GM13976 (cell line): ENCODE measurements around the gene GSTM3.
"Not testable (repeated sequence)": the region's sequence is repeated elsewhere in the genome, so short reads cannot be mapped to it uniquely, and the experiment has no call there.

Source experiments
- DNase-seq: peaks from one replicate; pipeline ENCODE4 v3.0.0; 2012; ENCODE audit warnings: low spot score
- in situ Hi-C: fragments of 300-500 bp; cut with MboI; formaldehyde crosslinking; loops from one replicate; pipeline ENCODE4 v1.12.0; 2022; ENCODE audit warnings: low sequenced_read_pairs, mixed read lengths, inconsistent platforms; ENCODE audit not compliant: unreplicated experiment
- TF ChIP-seq, protein P1 (sequence below): IDR thresholded peaks from 2 replicates; pipeline ENCODE4 v1.5.1; 2012; ENCODE audit warnings: borderline replicate concordance, mild to moderate bottlenecking; ENCODE audit not compliant: insufficient read depth; ENCODE audit errors: extremely low read depth, missing control alignments, control extremely low read depth

The GSTM3 gene

DNA sequence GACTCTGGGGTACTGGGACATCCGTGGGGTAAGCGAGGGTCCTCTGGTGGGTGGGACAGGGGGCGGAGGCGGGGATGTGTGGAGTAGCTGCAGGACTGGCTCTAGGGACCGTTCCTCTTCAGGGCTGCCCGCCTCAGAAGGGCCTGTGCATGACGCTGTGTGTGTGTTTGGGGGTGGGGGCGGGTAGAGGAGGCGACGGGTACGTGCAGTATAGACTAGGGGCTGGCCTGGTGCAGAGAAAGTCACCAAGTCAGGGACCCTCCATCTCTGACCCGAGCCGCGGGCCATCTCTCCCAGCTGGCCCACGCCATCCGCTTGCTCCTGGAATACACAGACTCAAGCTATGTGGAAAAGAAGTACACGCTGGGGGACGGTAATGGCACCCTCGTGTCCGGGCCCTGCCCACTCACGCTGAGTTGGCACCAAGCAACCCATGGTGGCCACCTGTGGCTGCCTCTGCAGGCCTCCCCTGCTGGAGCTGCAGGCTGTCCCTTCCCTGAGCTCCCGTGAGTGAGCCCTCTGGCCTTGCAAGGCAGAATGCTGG is 28.4 kb downstream of the GSTM3 start:
- in situ Hi-C loops, result loop anchor here (10.0 kb wide), 1 partner anchor 48 kb away; the partner anchor contains the start of gene GSTM2
- no peak for DNase-seq
- TF ChIP-seq, protein P1, sequence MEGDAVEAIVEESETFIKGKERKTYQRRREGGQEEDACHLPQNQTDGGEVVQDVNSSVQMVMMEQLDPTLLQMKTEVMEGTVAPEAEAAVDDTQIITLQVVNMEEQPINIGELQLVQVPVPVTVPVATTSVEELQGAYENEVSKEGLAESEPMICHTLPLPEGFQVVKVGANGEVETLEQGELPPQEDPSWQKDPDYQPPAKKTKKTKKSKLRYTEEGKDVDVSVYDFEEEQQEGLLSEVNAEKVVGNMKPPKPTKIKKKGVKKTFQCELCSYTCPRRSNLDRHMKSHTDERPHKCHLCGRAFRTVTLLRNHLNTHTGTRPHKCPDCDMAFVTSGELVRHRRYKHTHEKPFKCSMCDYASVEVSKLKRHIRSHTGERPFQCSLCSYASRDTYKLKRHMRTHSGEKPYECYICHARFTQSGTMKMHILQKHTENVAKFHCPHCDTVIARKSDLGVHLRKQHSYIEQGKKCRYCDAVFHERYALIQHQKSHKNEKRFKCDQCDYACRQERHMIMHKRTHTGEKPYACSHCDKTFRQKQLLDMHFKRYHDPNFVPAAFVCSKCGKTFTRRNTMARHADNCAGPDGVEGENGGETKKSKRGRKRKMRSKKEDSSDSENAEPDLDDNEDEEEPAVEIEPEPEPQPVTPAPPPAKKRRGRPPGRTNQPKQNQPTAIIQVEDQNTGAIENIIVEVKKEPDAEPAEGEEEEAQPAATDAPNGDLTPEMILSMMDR, result no peak

DNA sequence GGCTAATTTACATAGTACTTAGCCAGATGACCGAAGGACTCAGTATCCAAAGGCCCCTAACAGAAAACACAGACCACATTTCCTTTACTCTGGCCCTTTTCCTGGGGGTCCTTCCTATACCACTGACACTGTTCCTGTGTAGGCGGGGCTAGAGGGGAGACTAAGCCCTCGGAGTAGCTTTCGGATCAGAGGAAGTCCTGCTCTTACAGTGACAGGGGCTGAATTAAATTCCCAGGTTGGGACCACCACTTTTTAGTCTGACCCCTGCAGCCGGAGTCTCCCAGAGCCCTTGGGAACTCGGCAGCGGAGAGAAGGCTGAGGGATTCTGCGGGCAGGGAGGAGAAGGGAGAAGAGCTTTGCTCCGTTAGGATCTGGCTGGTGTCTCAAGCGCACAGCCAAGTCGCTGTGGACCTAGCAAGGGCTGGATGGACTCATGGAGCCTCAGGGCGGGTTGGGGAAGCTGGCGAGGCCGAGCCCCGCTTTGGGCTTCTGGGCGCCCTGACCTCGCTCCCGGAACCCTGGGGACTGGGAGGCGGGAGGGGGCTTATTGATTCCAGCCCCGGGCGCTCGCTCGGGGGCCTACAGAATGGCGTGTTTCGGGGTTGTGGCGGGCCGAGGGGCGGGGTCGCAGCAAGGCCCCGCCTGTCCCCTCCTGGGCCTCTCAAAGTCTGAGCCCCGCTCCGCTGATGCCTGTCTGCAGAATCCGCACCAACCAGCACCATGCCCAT is 29.1 kb downstream of the GSTM3 start, which contains the start of gene GSTM5:
GSTM5 (plus strand) TSS at position 659 of the 728 bp plus-strand sequence; CDS start at position 721, 62 bp downstream.
- not testable (repeated sequence) for DNase-seq
- in situ Hi-C loops, result loop anchor here (10.0 kb wide), 1 partner anchor 47 kb away; the partner anchor contains the start of gene GSTM2

DNA sequence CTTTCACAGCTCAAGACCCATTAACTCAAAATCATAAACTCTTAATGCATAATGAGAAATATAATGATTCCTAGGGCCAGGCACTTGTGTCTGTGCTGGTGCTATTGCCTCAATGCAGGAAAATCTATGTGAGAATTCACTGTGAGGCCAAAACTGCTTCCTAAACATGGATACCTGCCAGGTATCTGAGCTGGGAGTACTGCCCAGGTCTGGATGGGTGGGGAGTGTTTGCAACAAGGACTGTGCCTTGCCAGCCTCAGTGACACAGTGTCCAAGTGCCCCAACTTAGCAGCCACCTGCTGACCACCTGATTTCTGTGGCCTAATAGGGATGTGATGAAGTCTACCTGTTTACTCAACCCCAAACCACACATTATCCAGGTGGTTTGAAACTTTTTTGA is 31.0 kb downstream of the GSTM3 start:
- DNase-seq, result not testable (repeated sequence)
- in situ Hi-C loops, result loop anchor here (10.0 kb wide), 1 partner anchor 45 kb away; the partner anchor contains the start of gene GSTM2

DNA sequence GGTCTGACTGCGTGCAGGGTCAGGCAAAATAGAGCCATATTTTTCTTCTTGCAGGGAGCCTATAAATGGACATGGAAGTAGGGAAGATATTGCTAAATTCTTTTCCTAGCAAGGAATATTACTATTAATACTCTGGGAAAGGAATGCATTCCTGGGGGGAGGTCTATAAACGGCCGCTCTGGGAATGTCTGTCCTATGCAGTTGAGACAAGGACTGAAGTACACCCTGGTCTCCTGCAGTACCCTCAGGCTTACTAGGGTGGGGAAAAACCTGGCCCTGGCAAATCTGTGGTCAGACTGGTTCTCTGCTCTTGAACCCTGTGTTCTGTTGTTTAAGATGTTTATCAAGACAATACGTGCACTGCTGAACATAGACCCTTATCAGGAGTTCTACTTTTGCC is 31.9 kb downstream of the GSTM3 start:
- DNase-seq, in situ Hi-C loops: not testable (repeated sequence)

DNA sequence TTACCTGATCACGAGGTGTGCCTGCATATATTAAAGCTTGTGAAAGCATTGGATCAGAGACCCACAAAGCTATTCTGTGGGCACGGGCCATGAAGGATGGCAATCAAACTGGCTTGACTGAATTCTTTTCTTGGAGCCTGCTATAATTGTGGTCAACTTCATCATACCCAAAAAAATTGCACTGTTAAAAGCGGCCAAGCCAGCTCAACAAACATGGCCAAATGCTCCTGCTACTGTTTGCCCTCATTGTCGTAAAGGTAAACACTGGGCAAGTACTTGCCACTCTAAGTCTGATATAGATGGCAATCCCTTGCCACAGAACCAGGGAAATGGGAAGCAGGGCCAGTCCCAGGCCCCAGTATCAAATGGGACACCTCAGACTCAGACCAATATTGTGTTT is 35.4 kb downstream of the GSTM3 start:
- TF ChIP-seq, protein P1, result no peak
- no peak for DNase-seq
- in situ Hi-C loops, result no loop called here

DNA sequence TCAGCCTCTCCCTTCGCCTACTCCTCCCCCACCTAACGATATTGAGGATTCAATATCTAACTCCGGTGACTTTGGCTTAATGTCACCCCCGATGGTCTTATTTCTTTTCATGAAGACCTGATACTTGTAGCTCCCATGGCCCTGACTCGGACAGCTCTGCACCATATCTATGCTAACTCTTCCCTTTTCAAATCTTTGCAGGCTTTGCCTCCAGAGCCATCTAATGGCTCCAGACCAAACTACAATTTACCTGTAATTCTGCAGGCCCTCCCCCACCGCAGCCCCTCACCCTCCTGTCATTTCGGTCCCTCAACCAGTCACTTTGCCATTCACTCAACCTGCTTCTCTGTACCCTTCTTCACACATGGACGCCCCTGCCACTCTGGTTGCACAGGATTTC is 36.7 kb downstream of the GSTM3 start:
- in situ Hi-C loops, result no loop called here
- TF ChIP-seq, protein P1, result no peak
- no peak for DNase-seq

DNA sequence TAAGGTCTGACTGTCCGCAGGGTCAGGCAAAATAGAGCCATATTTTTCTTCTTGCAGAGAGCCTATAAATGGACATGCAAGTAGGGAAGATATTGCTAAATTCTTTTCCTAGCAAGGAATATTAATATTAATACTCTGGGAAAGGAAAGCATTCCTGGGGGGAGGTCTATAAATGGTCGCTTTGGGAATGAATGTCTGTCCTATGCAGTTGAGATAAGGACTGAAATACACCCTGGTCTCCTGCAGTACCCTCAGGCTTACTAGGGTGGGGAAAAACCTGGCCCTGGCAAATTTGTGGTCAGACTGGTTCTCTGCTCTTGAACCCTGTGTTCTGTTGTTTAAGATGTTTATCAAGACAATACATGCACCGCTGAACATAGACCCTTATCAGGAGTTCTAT is 37.9 kb downstream of the GSTM3 start:
- in situ Hi-C loops, DNase-seq: not testable (repeated sequence)

DNA sequence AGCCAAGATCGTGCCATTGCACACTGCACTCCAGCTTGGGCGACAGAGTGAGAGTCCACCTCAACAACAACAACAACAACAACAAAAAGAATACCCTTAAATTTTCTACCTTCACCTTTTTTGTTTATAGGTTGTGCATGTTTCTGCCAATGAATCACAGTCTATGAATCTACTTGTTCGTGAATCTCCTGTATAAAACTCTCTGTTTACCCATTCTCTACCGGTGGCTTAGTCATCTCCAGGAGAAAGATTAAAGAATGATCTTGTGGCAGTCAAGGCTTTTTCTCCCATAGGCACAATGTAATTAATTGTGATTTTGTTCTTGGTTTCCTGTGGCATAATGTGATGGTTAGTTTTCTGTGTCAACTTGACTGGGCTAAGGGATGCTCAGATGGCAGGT is 43.0 kb downstream of the GSTM3 start:
- DNase-seq, in situ Hi-C loops: not testable (repeated sequence)

DNA sequence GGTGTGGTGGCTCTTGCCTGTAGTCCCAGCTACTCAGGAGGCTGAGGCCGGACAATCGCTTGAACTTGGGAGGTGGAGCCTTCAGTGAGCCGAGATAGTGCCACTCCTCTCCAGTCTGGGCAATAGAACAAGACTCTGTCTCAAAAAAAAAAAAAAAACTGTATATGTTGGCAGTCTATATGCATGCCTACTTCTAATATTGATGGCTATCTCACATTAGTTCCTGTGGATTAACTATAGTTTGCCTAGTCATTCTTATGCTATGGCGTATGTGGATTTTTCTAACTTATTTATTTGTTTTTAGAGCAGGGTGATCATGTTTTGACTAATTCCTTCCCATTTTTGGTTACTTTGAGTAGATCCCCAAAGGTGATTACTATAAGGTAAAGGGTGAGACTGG is 43.8 kb downstream of the GSTM3 start:
- TF ChIP-seq, protein P1, result no peak
- no peak for DNase-seq
- in situ Hi-C loops, result no loop called here

DNA sequence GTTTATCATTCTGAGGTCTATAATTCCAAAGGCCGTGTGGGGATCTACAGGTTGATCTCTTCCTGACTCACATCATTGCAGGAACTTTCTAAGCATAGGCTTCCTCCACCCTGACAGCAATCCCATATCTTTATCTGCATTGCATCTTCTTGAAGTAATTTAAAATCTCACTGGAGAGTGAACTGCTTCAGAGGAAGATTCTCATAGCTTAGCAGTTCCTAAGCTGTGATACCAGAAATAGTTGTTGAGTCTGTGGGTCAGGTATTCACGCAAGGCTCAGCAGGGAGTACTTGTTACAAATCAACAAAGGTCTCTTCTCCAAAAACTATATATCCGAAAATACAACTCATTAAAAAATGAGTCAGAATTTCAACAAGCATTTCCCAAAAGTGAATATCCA is 45.7 kb downstream of the GSTM3 start:
- in situ Hi-C loops, DNase-seq: not testable (repeated sequence)

DNA sequence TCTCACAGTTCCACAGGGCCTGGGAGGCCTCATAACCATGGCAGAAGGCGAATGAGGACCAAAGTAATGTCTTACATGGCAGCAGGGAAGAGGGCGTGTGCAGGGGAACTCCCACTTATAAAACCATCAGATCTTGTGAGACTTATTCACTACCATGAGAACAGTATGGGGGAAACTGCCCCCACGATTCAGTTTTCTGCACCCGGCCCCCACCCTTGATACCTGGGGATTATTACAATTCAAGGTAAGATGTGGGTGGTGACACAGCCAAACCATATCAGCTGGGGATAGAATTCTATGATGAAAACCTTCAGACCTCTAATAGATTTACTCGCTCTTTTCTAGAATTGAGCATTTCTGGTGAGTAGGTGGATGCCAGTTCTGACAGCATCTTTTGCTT is 46.4 kb downstream of the GSTM3 start:
- in situ Hi-C loops, DNase-seq: not testable (repeated sequence)
